HepG2 (cell line): ENCODE data around the gene BRIP1. TPM values are rescaled to one million over a fixed set of nuclear protein-coding genes. Genes with fewer than 3 reads are reported as not detected.

Experiments used
- RBFOX2 ChIP-seq: fragments of 200-400 bp; formaldehyde crosslinking; IDR thresholded peaks from 2 replicates; pipeline ENCODE4 v1.6.1; 2017; ENCODE audit warnings: low read depth, mild to moderate bottlenecking, low read length
- TARDBP ChIP-seq: sonication (generic); formaldehyde crosslinking; IDR thresholded peaks from 2 replicates; pipeline ENCODE4 v1.8.0; 2022; ENCODE audit warnings: mild to moderate bottlenecking, missing genetic modification reagents
- TBL1XR1 ChIP-seq: fragments of 150-350 bp; IDR thresholded peaks from 2 replicates; pipeline ENCODE4 v1.6.1; 2014; ENCODE audit warnings: borderline replicate concordance, low read length; ENCODE audit not compliant: partially characterized antibody
- UBTF ChIP-seq: sonication (generic); formaldehyde crosslinking; IDR thresholded peaks from 2 replicates; pipeline ENCODE4 v1.4.0; 2020; ENCODE audit warnings: mild to moderate bottlenecking, missing genetic modification reagents
- ZBTB40 ChIP-seq, 2 experiments: fragments of 450-650 bp in 1 of 2; sonication (generic) in 1 of 2; formaldehyde crosslinking in 1 of 2; IDR thresholded peaks; 2 replicates each; pipeline versions ENCODE4 v1.6.1 to v1.8.0; 2016 to 2022; ENCODE audit warnings: antibody characterized with exemption in 1 of 2, mild to moderate bottlenecking in 1 of 2, missing genetic modification reagents in 1 of 2
- ZNF225 ChIP-seq: sonication (generic); formaldehyde crosslinking; IDR thresholded peaks from 2 replicates; pipeline ENCODE4 v1.4.0; 2020; ENCODE audit warnings: mild to moderate bottlenecking, missing genetic modification reagents
- ZNF510 ChIP-seq: sonication (generic); formaldehyde crosslinking; IDR thresholded peaks from 2 replicates; pipeline ENCODE4 v1.4.0; 2020; ENCODE audit warnings: low read depth, mild to moderate bottlenecking, missing genetic modification reagents
- ZNF749 ChIP-seq: sonication (generic); formaldehyde crosslinking; IDR thresholded peaks from 2 replicates; pipeline ENCODE4 v1.8.0; 2022; ENCODE audit warnings: mild to moderate bottlenecking, missing genetic modification reagents, moderate library complexity, borderline replicate concordance
- polyA plus RNA-seq, 8 experiments: library from polyadenylated mRNA; depleted of rRNA in 3 of 8; stranded (reverse) in 7 of 8; unstranded in 1 of 8; fragments of >200 nt; fragmentation: Illumina TruSeq in 4 of 8; extraction: Trizol in 4 of 8; gene quantifications; 2 replicates each; pipeline versions ENCODE4 v1.2.1 to v1.2.3, GENCODE V29; 2011 to 2016; ENCODE audit warnings: low read depth in 4 of 8, missing spikeins in 1 of 8, mixed read lengths in 1 of 8; ENCODE audit not compliant: insufficient read depth in 1 of 8
- total RNA-seq, 5 experiments: library from RNA; depleted of rRNA; stranded (reverse); fragments of >200 nt; fragmentation: Illumina TruSeq; extraction: Trizol; gene quantifications; 2 replicates each; pipeline ENCODE4 v1.2.3, GENCODE V29; 2016; ENCODE audit warnings: low read depth in 1 of 5
- TF ChIP-seq, protein P1 (sequence below): sonication (generic); formaldehyde crosslinking; IDR thresholded peaks from 2 replicates; pipeline ENCODE4 v1.4.0; 2020; ENCODE audit warnings: mild to moderate bottlenecking, missing genetic modification reagents, borderline replicate concordance

Gene BRIP1
- total and polyA plus RNA-seq, 2 of the 13 experiments (the other 11 are each of a cell fraction or from before 2014, with no cell fraction given) = 3.8 to 27.7 TPM

DNA sequence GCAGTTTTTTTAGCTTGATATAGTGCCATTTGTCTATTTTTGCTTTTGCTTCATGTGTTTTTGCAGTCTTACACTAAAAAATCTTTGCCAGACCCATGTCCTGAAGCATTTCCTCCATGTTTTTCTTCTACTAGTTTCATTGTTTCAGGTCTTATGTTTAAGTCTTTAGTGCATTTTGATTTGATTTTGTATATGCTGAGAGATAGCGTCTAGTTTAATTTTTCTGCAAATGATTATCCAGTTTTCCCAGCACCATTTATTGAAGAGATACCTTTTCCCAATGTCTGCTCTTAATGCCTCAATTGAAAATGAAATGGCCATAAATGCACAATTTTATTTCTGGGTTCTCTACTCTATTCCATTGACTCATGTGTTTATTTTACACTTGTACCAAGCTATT, 231.5 kb downstream of the BRIP1 start (continued):
- TF ChIP-seq ZBTB40 (IDR thresholded peaks at IDR 0.05) (no peak), ZBTB40 (CRISPR knock-in tag; IDR thresholded peaks at IDR 0.05) (no peak), UBTF (CRISPR knock-in tag) (no peak), ZNF749 (CRISPR knock-in tag) (no peak), TBL1XR1 (no peak), ZNF510 (CRISPR knock-in tag) (no peak), TARDBP (CRISPR knock-in tag) (no peak), RBFOX2 (no peak), ZNF225 (no peak)
- TF ChIP-seq, protein P1, sequence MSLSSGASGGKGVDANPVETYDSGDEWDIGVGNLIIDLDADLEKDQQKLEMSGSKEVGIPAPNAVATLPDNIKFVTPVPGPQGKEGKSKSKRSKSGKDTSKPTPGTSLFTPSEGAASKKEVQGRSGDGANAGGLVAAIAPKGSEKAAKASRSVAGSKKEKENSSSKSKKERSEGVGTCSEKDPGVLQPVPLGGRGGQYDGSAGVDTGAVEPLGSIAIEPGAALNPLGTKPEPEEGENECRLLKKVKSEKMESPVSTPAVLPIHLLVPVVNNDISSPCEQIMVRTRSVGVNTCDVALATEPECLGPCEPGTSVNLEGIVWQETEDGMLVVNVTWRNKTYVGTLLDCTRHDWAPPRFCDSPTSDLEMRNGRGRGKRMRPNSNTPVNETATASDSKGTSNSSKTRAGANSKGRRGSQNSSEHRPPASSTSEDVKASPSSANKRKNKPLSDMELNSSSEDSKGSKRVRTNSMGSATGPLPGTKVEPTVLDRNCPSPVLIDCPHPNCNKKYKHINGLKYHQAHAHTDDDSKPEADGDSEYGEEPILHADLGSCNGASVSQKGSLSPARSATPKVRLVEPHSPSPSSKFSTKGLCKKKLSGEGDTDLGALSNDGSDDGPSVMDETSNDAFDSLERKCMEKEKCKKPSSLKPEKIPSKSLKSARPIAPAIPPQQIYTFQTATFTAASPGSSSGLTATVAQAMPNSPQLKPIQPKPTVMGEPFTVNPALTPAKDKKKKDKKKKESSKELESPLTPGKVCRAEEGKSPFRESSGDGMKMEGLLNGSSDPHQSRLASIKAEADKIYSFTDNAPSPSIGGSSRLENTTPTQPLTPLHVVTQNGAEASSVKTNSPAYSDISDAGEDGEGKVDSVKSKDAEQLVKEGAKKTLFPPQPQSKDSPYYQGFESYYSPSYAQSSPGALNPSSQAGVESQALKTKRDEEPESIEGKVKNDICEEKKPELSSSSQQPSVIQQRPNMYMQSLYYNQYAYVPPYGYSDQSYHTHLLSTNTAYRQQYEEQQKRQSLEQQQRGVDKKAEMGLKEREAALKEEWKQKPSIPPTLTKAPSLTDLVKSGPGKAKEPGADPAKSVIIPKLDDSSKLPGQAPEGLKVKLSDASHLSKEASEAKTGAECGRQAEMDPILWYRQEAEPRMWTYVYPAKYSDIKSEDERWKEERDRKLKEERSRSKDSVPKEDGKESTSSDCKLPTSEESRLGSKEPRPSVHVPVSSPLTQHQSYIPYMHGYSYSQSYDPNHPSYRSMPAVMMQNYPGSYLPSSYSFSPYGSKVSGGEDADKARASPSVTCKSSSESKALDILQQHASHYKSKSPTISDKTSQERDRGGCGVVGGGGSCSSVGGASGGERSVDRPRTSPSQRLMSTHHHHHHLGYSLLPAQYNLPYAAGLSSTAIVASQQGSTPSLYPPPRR (CRISPR knock-in tag) = no peak
